B cell (primary cell): ENCODE measurements around the gene PROM1. TPM values are rescaled to one million over a fixed set of nuclear protein-coding genes. Genes with fewer than 3 reads are reported as not detected.

Experiments
- ATAC-seq: fragments of 200-7000 bp; cut with Tn5 transposase; one replicate; pipeline ENCODE4 v1.10.0; 2021; ENCODE audit warnings: low read depth, mild to moderate bottlenecking, moderate number of reproducible peaks, moderate library complexity
- CTCF ChIA-PET: fragments of 350-600 bp; sonication (Branson Sonifier 250); formaldehyde crosslinking; loops from one replicate; lab custom pipeline; 2021; ENCODE audit warnings: antibody characterized with exemption, inconsistent platforms; lab: Charles Lee
- POLR2A ChIA-PET: fragments of 350-600 bp; sonication (Branson Sonifier 250); formaldehyde crosslinking; loops from one replicate; lab custom pipeline; 2021; ENCODE audit warnings: antibody characterized with exemption; lab: Charles Lee
- DNase-seq: peaks from one replicate; pipeline ENCODE4 v3.0.0; 2013
- H2AFZ ChIP-seq: 2 replicates; pipeline ENCODE4 v1.6.1; 2012; ENCODE audit warnings: mild to moderate bottlenecking, low read depth, low read length; ENCODE audit not compliant: insufficient read depth, poor library complexity, severe bottlenecking
- H3K27ac ChIP-seq, 2 donors: 1 replicate in 1 of 2; 2 replicates in 1 of 2; pipeline ENCODE4 v1.5.1; 2012 to 2013; ENCODE audit warnings: low read length in 2 of 2, mild to moderate bottlenecking in 2 of 2, moderate library complexity in 1 of 2
- H3K27me3 ChIP-seq, 4 experiments: fragments of 200-600 bp in 1 of 4; sonication (generic) in 1 of 4; replicated peaks in 1 of 4; 1 replicate in 2 of 4; 2 replicates in 2 of 4; pipeline versions ENCODE4 v1.6.1 to v1.7.0; 2013 to 2016; ENCODE audit warnings: low read length in 3 of 4, mild to moderate bottlenecking in 2 of 4, mixed read lengths in 1 of 4, moderate library complexity in 1 of 4; ENCODE audit not compliant: insufficient read depth in 4 of 4, control insufficient read depth in 3 of 4; ENCODE audit errors: control extremely low read depth in 1 of 4
- H3K36me3 ChIP-seq, 2 experiments: replicated peaks in 1 of 2; 1 replicate in 1 of 2; 2 replicates in 1 of 2; pipeline versions ENCODE4 v1.6.1 to v1.7.1; 2013; ENCODE audit warnings: low read length in 1 of 2; ENCODE audit not compliant: insufficient read depth in 2 of 2, control insufficient read depth in 1 of 2; ENCODE audit errors: control extremely low read depth in 1 of 2, extremely low read depth in 1 of 2
- H3K4me1 ChIP-seq, 2 donors: fragments of 200-600 bp in 1 of 2; sonication (generic) in 1 of 2; 1 replicate in 1 of 2; 2 replicates in 1 of 2; pipeline versions ENCODE4 v1.5.1 to v1.6.1; 2013 to 2017; ENCODE audit warnings: low read length in 2 of 2; ENCODE audit not compliant: control insufficient read depth in 2 of 2, insufficient read depth in 2 of 2
- H3K4me2 ChIP-seq: replicated peaks from 2 replicates; pipeline ENCODE3; 2012; ENCODE audit warnings: mild to moderate bottlenecking, low read depth, low read length; ENCODE audit not compliant: poor library complexity, severe bottlenecking
- H3K4me3 ChIP-seq, 5 experiments: fragments of 200-600 bp in 1 of 5; sonication (generic) in 1 of 5; 1 replicate in 3 of 5; 2 replicates in 2 of 5; pipeline versions ENCODE4 v1.5.1 to v1.7.0; 2011 to 2016; ENCODE audit warnings: low read length in 4 of 5, mild to moderate bottlenecking in 4 of 5, low read depth in 2 of 5, control low read depth in 1 of 5, moderate library complexity in 1 of 5; ENCODE audit not compliant: insufficient read depth in 1 of 5; ENCODE audit errors: control extremely low read depth in 1 of 5, extremely low read depth in 1 of 5
- H3K79me2 ChIP-seq: fragments of 200-600 bp; sonication (generic); one replicate; pipeline ENCODE4 v1.6.0; 2016; ENCODE audit warnings: low read length; ENCODE audit not compliant: control insufficient read depth, insufficient read depth
- H3K9ac ChIP-seq: fragments of 200-600 bp; sonication (generic); 2 replicates; pipeline ENCODE4 v1.6.1; 2017; ENCODE audit warnings: mild to moderate bottlenecking, low read length, moderate library complexity
- H3K9me3 ChIP-seq, 3 donors: one replicate each; pipeline versions ENCODE4 v1.6.1 to v1.7.1; 2013; ENCODE audit warnings: low read length in 2 of 3; ENCODE audit not compliant: control insufficient read depth in 2 of 3, insufficient read depth in 1 of 3; ENCODE audit errors: control extremely low read depth in 1 of 3
- H4K20me1 ChIP-seq: 2 replicates; pipeline ENCODE4 v1.6.0; 2012; ENCODE audit warnings: mild to moderate bottlenecking, low read length; ENCODE audit not compliant: insufficient read depth, control insufficient read depth, poor library complexity, severe bottlenecking
- H3K27ac Mint-ChIP-seq: one replicate; pipeline ENCODE4 v1.8.0; 2021; ENCODE audit warnings: mixed read lengths
- H3K27me3 Mint-ChIP-seq: one replicate; pipeline ENCODE4 v1.8.0; 2021; ENCODE audit warnings: mixed read lengths
- H3K4me1 Mint-ChIP-seq: one replicate; pipeline ENCODE4 v1.8.0; 2021; ENCODE audit warnings: mixed read lengths
- H3K4me3 Mint-ChIP-seq: one replicate; pipeline ENCODE4 v1.8.0; 2021; ENCODE audit warnings: mixed read lengths
- H3K9me3 Mint-ChIP-seq: one replicate; pipeline ENCODE4 v1.8.0; 2022; ENCODE audit warnings: mixed read lengths; ENCODE audit not compliant: insufficient read depth
- CTCF ChIP-seq: fragments of 200-600 bp; IDR thresholded peaks from one replicate; pipeline ENCODE4 v1.8.0; 2022; ENCODE audit warnings: antibody characterized with exemption, mild to moderate bottlenecking
- EZH2 ChIP-seq: IDR thresholded peaks from 2 replicates; pipeline ENCODE4 v1.6.1; 2012; ENCODE audit warnings: borderline replicate concordance, low read depth, mild to moderate bottlenecking, moderate library complexity, low read length; ENCODE audit not compliant: insufficient read depth, poor library complexity, severe bottlenecking
- WGBS: methylation state at CpG from one replicate; pipeline ENCODE4 v1.1.5; 2013; ENCODE audit warnings: missing lambda C conversion rate; ENCODE audit not compliant: insufficient coverage; 5-methylcytosine and 5-hydroxymethylcytosine counted together
- intact Hi-C: fragments of 100-400 bp; cut with micrococcal nuclease; formaldehyde crosslinking; loops from one replicate; pipeline ENCODE4 v1.10.0; 2022
- polyA plus RNA-seq: library from polyadenylated mRNA; depleted of rRNA; stranded (reverse); fragments of >200 nt; gene quantifications from 2 replicates; pipeline ENCODE4 v1.2.3, GENCODE V29; 2012
- total RNA-seq, 2 donors: library from RNA; stranded (reverse); fragments of 120-200 nt in 1 of 2; gene quantifications; 1 replicate in 1 of 2; 2 replicates in 1 of 2; pipeline versions ENCODE4 v1.2.3 to v1.2.4, GENCODE V29; 2013 to 2022

The PROM1 gene
- total and polyA plus RNA-seq, 2 donors (not counting 1 experiment from before 2014, with no cell fraction given), result 0.04 TPM; not detected in 1

- CTCF ChIA-PET, result no interaction called here
- H4K20me1 ChIP-seq, result no peaks in the 10 kb centered on the region
- no peaks in the 10 kb centered on the region for H3K9me3 ChIP-seq
- POLR2A ChIA-PET, result no interaction called here
- Mint-ChIP-seq H3K4me3 (no peak overlapping the region), H3K27ac (no peak overlapping the region), H3K27me3 (peaks cover 2% of the 10 kb centered on the region), H3K4me1 (no peaks in the 10 kb centered on the region), H3K9me3 (no peaks in the 10 kb centered on the region)
- H3K4me1 ChIP-seq, result no peaks in the 10 kb centered on the region
- no peak overlapping the region for H3K9ac ChIP-seq
- WGBS, result 100% methylated on average over 1 of the region's 2 CpGs
- H3K4me2 ChIP-seq, result no peak overlapping the region
- ATAC-seq (no peak), DNase-seq (no peak)
- no peak overlapping the region for H3K4me3 ChIP-seq
- intact Hi-C loops, result no loop called here
- H3K79me2 ChIP-seq, result no peaks in the 10 kb centered on the region
- no peaks in the 10 kb centered on the region for H3K27me3 ChIP-seq
- no peak overlapping the region for H2AFZ ChIP-seq
- no peak overlapping the region for H3K27ac ChIP-seq
- H3K36me3 ChIP-seq, result no peaks in the 10 kb centered on the region
- no peak for TF ChIP-seq EZH2
- TF ChIP-seq CTCF, result no peak
These were observed 91.7 kb downstream of the PROM1 start for GRCh38 chr4:15992167-15992485.

GRCh38 chr4:15990570-15991285 lies 93.1 kb downstream of the PROM1 start:
- no peak for TF ChIP-seq CTCF
- TF ChIP-seq EZH2, result no peak
- H3K4me1 Mint-ChIP-seq, result no peaks in the 10 kb centered on the region
- ATAC-seq (no peak), DNase-seq (no peak)
- H4K20me1 ChIP-seq, result no peaks in the 10 kb centered on the region
- no peak overlapping the region for H3K4me3 ChIP-seq
- H3K9me3 Mint-ChIP-seq, result no peaks in the 10 kb centered on the region
- H3K4me3 Mint-ChIP-seq, result no peak overlapping the region
- ChIA-PET CTCF (no interaction called here), POLR2A (no interaction called here)
- WGBS, result 100% methylated on average over 3 of the region's 12 CpGs
- H3K36me3 ChIP-seq, result no peaks in the 10 kb centered on the region
- H3K27me3 Mint-ChIP-seq, result peaks cover 2% of the 10 kb centered on the region
- no peak overlapping the region for H3K27ac Mint-ChIP-seq
- H3K79me2 ChIP-seq, result no peaks in the 10 kb centered on the region
- intact Hi-C loops, result no loop called here
- no peak overlapping the region for H3K27ac ChIP-seq
- no peak overlapping the region for H3K4me2 ChIP-seq
- H3K9me3 ChIP-seq, result no peaks in the 10 kb centered on the region
- no peak overlapping the region for H3K9ac ChIP-seq
- H2AFZ ChIP-seq, result no peak overlapping the region
- no peaks in the 10 kb centered on the region for H3K4me1 ChIP-seq
- H3K27me3 ChIP-seq, result no peaks in the 10 kb centered on the region
